Skin epidermis (tissue), 12 donors: Measurements from ENCODE around the gene HAUS2.

Source experiments
- H3K27ac ChIP-seq, 21 experiments: fragments of 200-600 bp; sonication (generic) in 11 of 21; one replicate each; pipeline ENCODE4 v1.5.0; 2020; ENCODE audit warnings: mild to moderate bottlenecking in 3 of 21, inconsistent platforms in 2 of 21, moderate library complexity in 2 of 21
- H3K4me3 ChIP-seq, 7 experiments: fragments of 200-600 bp; sonication (generic) in 2 of 7; one replicate each; pipeline ENCODE4 v1.5.0; 2020; ENCODE audit warnings: inconsistent platforms in 2 of 7, mild to moderate bottlenecking in 2 of 7, moderate library complexity in 1 of 7

HAUS2 gene

DNA sequence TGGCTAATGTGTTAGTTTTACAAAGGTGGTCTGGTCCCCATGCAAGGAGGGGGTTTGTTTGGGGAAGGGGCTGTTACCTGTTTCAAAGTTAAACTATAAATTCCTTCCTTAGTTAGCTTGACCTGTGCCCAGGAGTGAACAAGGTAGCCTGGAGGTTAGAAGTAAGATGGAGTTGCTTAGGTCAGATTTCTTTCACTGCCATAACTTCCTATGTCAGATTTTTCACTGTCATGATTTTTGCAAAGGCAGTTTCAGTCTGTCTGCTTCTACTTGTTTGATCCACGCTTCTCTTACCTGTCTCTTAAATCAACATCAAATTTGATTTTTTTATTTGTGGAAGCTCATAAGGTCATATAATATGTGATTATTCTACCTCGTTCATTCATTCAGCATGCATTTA, 55.3 kb downstream of the HAUS2 start:
- H3K27ac ChIP-seq, result peak overlapping the region in 1 of 21 experiments; percentile 20
- no peak overlapping the region for H3K4me3 ChIP-seq

GRCh38 chr15:42604894-42605744, 56.5 kb downstream of the HAUS2 start:
- H3K27ac ChIP-seq, result peak overlapping the region in 15 of 21 experiments; percentile 1 to 72 (median 47)
- H3K4me3 ChIP-seq, result no peak overlapping the region

DNA sequence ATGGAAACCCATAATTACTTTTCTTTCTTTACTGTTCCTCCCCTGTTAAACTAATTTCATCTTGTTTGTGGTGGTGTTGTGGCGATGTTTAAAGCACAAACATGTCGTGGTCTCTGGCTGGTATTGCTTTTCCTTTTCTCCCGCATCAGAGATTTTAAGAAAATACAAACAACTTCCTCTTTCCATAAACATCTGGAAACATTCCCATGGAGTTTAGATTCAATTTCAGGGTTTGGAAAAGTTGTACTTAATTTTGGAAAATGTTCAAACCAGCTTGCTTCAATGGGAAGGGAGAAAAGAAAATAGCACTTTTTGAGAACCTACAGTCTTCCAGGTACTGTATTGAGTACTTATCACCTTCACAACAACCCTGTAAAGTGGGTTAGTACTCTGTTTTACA, 57.2 kb downstream of the HAUS2 start:
- peak overlapping the region in 13 of 21 experiments; percentile 1 to 72 (median 47) for H3K27ac ChIP-seq
- H3K4me3 ChIP-seq, result no peak overlapping the region

DNA sequence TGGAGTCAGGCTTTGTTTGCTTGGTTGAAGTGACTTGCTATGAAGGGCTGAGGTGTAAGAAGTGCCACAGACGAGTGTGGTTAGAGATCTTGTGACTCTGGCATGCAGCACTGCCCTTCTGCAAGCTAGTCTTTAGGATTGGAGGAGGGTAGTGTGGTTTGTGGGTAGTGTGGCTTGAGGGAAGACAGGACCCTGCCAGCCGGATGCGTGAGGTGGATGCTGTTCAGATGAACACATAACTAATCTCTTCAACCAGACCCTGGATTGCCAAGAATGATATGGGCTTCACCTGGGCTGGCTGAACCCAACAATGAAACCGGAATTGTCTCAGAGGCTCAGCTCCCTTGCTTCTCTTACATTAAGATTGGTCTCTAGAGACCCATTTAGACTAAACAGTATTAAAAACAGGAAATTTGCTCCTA, 59.5 kb downstream of the HAUS2 start:
- Histone ChIP-seq H3K27ac (peak overlapping the region in 6 of 21 experiments; percentile 24 to 60 (median 50)), H3K4me3 (no peak overlapping the region)

DNA sequence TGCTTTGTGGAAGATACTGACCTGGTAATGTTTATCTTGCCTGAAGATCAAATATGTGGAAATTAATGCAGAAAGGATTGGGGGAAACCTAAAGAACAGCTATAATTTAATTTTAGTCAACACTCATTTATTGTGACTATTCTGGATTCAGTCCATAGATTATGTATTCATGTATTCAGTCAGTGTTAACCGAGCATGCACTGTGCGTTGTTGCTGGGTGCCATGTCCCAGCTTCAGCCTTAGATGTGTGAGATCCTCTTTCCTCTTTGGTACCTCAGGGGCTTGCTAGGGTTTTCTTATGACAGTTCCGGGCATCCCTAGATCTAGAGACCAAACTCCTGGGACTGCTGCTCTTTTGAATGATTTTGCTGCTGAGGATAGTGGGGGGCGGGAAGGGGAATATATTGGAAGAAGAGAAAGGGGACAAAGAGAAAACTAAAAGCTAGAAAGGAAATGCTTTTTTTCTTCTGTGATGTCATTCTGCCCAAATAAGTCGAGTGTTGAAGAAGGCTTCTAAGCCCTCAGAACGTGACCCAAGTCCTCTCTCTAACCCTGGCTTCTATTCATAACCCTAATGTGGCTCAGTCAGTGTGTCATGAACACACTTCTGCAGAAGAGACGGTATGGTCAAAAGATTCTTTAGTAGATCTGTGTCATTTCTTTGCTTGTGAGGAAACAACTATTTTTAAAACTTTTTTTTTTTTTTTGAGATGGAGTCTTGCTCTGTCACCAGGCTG, 60.3 kb downstream of the HAUS2 start:
- Histone ChIP-seq H3K27ac (peak overlapping the region in 5 of 21 experiments; percentile 31 to 76 (median 53)), H3K4me3 (no peak overlapping the region)

GRCh38 chr15:42611532-42611931, 62.9 kb downstream of the HAUS2 start:
- no peak overlapping the region for H3K4me3 ChIP-seq
- H3K27ac ChIP-seq, result peak overlapping the region in 1 of 21 experiments; percentile 6

DNA sequence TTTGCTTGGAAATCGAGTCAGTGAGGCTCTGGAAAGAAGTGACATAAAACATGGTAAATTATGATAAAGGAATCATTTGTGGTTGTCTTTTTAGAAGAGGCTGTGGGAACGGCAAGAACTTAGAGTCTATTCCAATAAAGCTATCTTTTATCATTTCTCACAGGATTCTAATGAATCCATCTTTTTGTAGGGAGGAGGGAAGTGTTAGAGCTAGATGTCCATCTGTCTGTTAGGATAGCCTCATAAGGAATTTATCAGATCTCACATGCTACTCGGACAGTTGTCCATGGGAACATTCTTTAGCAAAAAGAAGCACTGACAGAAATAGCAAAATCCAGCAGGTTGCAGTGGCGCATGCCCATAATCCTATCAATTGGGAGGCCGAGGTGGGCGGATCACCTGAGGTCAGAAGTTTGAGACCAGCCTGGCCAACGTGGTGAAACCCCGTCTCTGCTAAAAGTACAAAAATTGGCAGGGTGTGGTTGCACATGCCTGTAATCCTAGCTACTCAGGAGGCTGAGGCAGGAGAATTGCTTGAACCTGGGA, 63.8 kb downstream of the HAUS2 start:
- Histone ChIP-seq H3K27ac (no peak overlapping the region), H3K4me3 (no peak overlapping the region)

GRCh38 chr15:42616107-42616506, 67.5 kb downstream of the HAUS2 start:
- Histone ChIP-seq H3K4me3 (no peak overlapping the region), H3K27ac (no peak overlapping the region)
